ENCODE results near the gene RGL1.

DNA sequence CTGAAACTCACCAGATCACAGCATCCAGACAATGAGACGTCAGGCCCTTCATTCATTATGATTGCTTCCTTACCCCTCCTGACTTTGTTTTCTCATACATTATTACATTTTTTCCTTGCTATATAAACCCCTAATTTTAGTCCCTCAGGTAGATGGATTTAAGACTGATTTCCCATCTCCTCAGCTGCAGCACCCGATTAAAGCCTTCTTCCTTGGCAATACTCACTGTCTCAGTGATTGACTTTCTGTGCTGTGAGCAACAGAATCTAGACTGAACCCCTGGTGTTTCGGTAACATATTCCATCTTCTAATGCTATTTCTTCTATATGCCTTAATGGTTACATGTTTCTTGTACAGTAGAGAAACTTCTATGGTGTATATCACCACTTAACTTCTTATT is 30.0 kb upstream of the RGL1 start:
- TF ChIP-seq CTCF (conservative IDR thresholded peaks at IDR 0.05) (no peak), ZFX (IDR thresholded peaks at IDR 0.05) (no peak)
